SK-N-SH (cell line): ENCODE measurements around the gene TTC17.

Source experiments
- CHD2 ChIP-seq: fragments of 150-350 bp; IDR thresholded peaks from 2 replicates; pipeline ENCODE4 v1.6.1; 2018; ENCODE audit warnings: low read length; ENCODE audit not compliant: partially characterized antibody
- CTCF ChIP-seq: fragments of 200-600 bp; sonication (generic); IDR thresholded peaks from 2 replicates; pipeline ENCODE4 v1.6.1; 2017; ENCODE audit warnings: antibody characterized with exemption, mild to moderate bottlenecking, moderate library complexity
- FOXJ3 ChIP-seq: sonication (generic); formaldehyde crosslinking; IDR thresholded peaks from 2 replicates; pipeline ENCODE4 v1.5.1; 2020; ENCODE audit warnings: mild to moderate bottlenecking, missing genetic modification reagents
- GABPA ChIP-seq: IDR thresholded peaks from 2 replicates; pipeline ENCODE4 v1.4.0; 2012; ENCODE audit warnings: low read depth, mild to moderate bottlenecking
- MEF2A ChIP-seq: IDR thresholded peaks from 2 replicates; pipeline ENCODE4 v1.4.0; 2012; ENCODE audit warnings: low read depth, borderline replicate concordance
- NRF1 ChIP-seq: IDR thresholded peaks from 2 replicates; pipeline ENCODE4 v1.6.1; 2012; ENCODE audit warnings: low read depth, mild to moderate bottlenecking, low read length
- REST ChIP-seq: IDR thresholded peaks from 2 replicates; pipeline ENCODE4 v1.6.1; 2012; ENCODE audit warnings: mild to moderate bottlenecking, low read depth, low read length, moderate library complexity
- RXRA ChIP-seq: IDR thresholded peaks from 2 replicates; pipeline ENCODE4 v1.4.0; 2012; ENCODE audit warnings: low read depth, mild to moderate bottlenecking, borderline replicate concordance
- TF ChIP-seq, protein P1 (sequence below): IDR thresholded peaks from 2 replicates; pipeline ENCODE4 v1.4.0; 2012; ENCODE audit warnings: low read depth, borderline replicate concordance

GRCh38 chr11:43493431-43493830 lies 134.7 kb downstream of the TTC17 start:
- TF ChIP-seq RXRA (no peak), GABPA (no peak), FOXJ3 (no peak), NRF1 (no peak), CTCF (no peak), MEF2A (no peak), REST (no peak), CHD2 (no peak)
- TF ChIP-seq, protein P1, sequence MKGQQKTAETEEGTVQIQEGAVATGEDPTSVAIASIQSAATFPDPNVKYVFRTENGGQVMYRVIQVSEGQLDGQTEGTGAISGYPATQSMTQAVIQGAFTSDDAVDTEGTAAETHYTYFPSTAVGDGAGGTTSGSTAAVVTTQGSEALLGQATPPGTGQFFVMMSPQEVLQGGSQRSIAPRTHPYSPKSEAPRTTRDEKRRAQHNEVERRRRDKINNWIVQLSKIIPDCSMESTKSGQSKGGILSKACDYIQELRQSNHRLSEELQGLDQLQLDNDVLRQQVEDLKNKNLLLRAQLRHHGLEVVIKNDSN, result no peak
